Fibroblast of lung (primary cell): Measurements from ENCODE around the gene AMBRA1. TPM values are rescaled to one million over a fixed set of nuclear protein-coding genes. Genes with fewer than 3 reads are reported as not detected.

Experiments
- DNase-seq, 2 donors: peaks; one replicate each; pipeline versions ENCODE4 v3.0.0 to v3.0.0-alpha.2; 2010; ENCODE audit warnings: low read depth in 2 of 2
- H2AFZ ChIP-seq: 2 replicates; pipeline ENCODE4 v1.5.1; 2012; ENCODE audit warnings: low read length, control low read depth, inconsistent platforms
- H3K27ac ChIP-seq: 2 replicates; pipeline ENCODE4 v1.5.1; 2011; ENCODE audit warnings: low read length, control low read depth; ENCODE audit not compliant: insufficient read depth
- H3K27me3 ChIP-seq: 2 replicates; pipeline ENCODE4 v1.5.1; 2011; ENCODE audit warnings: mild to moderate bottlenecking, low read length; ENCODE audit not compliant: control insufficient read depth, insufficient read depth
- H3K36me3 ChIP-seq: 2 replicates; pipeline ENCODE4 v1.5.1; 2011; ENCODE audit warnings: low read length; ENCODE audit not compliant: control insufficient read depth, insufficient read depth
- H3K4me1 ChIP-seq: 2 replicates; pipeline ENCODE4 v1.5.1; 2011; ENCODE audit warnings: low read length; ENCODE audit not compliant: control insufficient read depth, insufficient read depth; ENCODE audit errors: extremely low read depth
- H3K4me2 ChIP-seq: 2 replicates; pipeline ENCODE4 v1.5.1; 2011; ENCODE audit warnings: low read length, control low read depth; ENCODE audit not compliant: insufficient read depth; ENCODE audit errors: extremely low read depth
- H3K4me3 ChIP-seq, 4 experiments: fragments of 200-600 bp in 1 of 4; sonication (generic) in 1 of 4; replicated peaks in 1 of 4; 2 replicates each; pipeline ENCODE4 v1.5.1; 2011 to 2016; ENCODE audit warnings: low read length in 4 of 4, low read depth in 3 of 4, mild to moderate bottlenecking in 3 of 4, control low read depth in 2 of 4, inconsistent platforms in 1 of 4, mixed read lengths in 1 of 4; ENCODE audit not compliant: insufficient read depth in 1 of 4; ENCODE audit errors: control extremely low read depth in 1 of 4
- H3K79me2 ChIP-seq: 2 replicates; pipeline ENCODE4 v1.5.1; 2012; ENCODE audit warnings: mild to moderate bottlenecking, low read length, inconsistent platforms; ENCODE audit not compliant: control insufficient read depth, insufficient read depth
- H3K9ac ChIP-seq: 2 replicates; pipeline ENCODE4 v1.5.1; 2011; ENCODE audit warnings: mild to moderate bottlenecking, low read length, control low read depth; ENCODE audit not compliant: insufficient read depth
- H3K9me3 ChIP-seq: 2 replicates; pipeline ENCODE4 v1.5.1; 2012; ENCODE audit warnings: low read depth, low read length; ENCODE audit not compliant: control insufficient read depth, insufficient read depth
- H4K20me1 ChIP-seq: 2 replicates; pipeline ENCODE4 v1.5.1; 2011; ENCODE audit warnings: low read length; ENCODE audit not compliant: control insufficient read depth, insufficient read depth; ENCODE audit errors: extremely low read depth
- CTCF ChIP-seq, 2 donors: IDR thresholded peaks in 1 of 2; conservative IDR thresholded peaks in 1 of 2; 1 replicate in 1 of 2; 2 replicates in 1 of 2; pipeline ENCODE4 v1.5.1; 2011 to 2012; ENCODE audit warnings: low read length in 2 of 2, control low read depth in 1 of 2, inconsistent platforms in 1 of 2, low read depth in 1 of 2, mild to moderate bottlenecking in 1 of 2
- EZH2 ChIP-seq: IDR thresholded peaks from 2 replicates; pipeline ENCODE4 v1.5.1; 2012; ENCODE audit warnings: low read length, control low read depth, mild to moderate bottlenecking; ENCODE audit errors: missing control alignments
- polyA plus RNA-seq, 2 donors: library from polyadenylated mRNA; depleted of rRNA in 1 of 2; stranded (reverse) in 1 of 2; unstranded in 1 of 2; fragments of >200 nt; gene quantifications; 2 replicates each; pipeline ENCODE4 v1.2.1, GENCODE V29; 2011 to 2012; ENCODE audit warnings: missing spikeins in 1 of 2
- total RNA-seq: library from RNA; depleted of rRNA; stranded (reverse); fragments of >200 nt; gene quantifications from 2 replicates; pipeline ENCODE4 v1.2.1, GENCODE V29; 2014

Gene AMBRA1
- total and polyA plus RNA-seq, 2 donors (not counting 1 experiment from before 2014, with no cell fraction given), result 8.3 to 23.3 TPM

- Histone ChIP-seq H3K9me3 (no peaks in the 10 kb centered on the region), H4K20me1 (no peaks in the 10 kb centered on the region), H3K27ac (no peak overlapping the region), H3K36me3 (no peaks in the 10 kb centered on the region), H3K4me1 (no peaks in the 10 kb centered on the region), H3K79me2 (no peaks in the 10 kb centered on the region), H3K4me2 (no peak overlapping the region), H3K9ac (no peak overlapping the region), H3K4me3 (no peak overlapping the region), H2AFZ (no peak overlapping the region), H3K27me3 (no peaks in the 10 kb centered on the region)
- TF ChIP-seq EZH2 (no peak), CTCF (conservative IDR thresholded peaks at IDR 0.05 in 1 of 2, IDR thresholded peaks at IDR 0.05 in 1 of 2; ENCODE audit: low read depth in 1 of 2, low read length in 2 of 2) (no peak)
- DNase-seq, result no peak
Observed at GRCh38 chr11:46456269-46457001, 137.4 kb downstream of the AMBRA1 start.

DNA sequence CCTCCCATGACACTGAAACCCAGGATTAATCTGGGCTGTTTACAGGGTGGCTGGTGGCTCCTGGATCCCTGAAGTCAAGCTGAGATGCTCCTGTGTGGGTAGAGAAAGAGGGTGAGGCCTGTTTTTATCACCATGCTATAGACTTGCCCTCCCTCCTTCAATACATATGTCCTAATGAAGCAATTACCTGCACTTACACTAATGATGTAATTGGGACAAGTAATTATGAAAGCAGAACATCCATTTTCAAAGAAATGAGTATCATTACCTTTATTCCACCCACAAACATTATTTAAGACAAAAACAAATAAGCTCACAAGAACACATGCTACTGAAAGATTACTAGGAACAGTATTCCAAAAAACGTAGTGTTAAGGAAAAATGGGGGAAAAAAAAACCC is 138.0 kb downstream of the AMBRA1 start:
- Histone ChIP-seq H3K27ac (no peak overlapping the region), H3K36me3 (no peaks in the 10 kb centered on the region), H3K79me2 (no peaks in the 10 kb centered on the region), H3K27me3 (no peaks in the 10 kb centered on the region), H3K4me2 (no peak overlapping the region), H3K9ac (no peak overlapping the region), H2AFZ (no peak overlapping the region), H4K20me1 (no peaks in the 10 kb centered on the region), H3K4me3 (no peak overlapping the region), H3K4me1 (no peaks in the 10 kb centered on the region), H3K9me3 (no peaks in the 10 kb centered on the region)
- DNase-seq, result no peak
- TF ChIP-seq CTCF (conservative IDR thresholded peaks at IDR 0.05 in 1 of 2, IDR thresholded peaks at IDR 0.05 in 1 of 2; ENCODE audit: low read depth in 1 of 2, low read length in 2 of 2), result no peak
- TF ChIP-seq EZH2, result no peak

DNA sequence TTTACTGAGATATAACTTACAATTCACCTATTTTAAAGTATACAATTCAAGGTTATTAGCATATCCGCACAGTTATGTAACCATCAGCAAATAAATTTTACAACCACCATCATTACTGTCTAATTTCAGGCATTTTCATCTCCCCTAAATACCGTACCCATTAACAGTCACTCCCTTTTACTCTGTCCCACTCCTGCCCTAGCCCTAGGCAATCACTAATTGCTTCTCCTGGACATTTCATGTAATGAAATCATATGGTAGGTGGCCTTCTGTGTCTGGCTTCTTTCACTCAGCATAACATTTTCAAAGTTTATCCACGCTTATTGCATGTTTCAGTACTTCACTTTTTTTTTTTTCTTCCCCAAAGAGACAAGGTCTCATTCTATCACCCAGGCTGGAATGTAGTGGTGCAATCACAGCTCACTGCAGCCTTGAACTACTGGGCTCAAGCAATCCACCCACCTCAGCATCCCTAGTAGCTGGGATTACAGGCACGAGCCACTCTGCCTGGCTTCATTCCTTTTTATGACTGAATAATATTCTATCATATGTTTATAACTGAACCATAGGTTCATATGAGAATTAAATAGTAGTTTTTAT is 140.8 kb downstream of the AMBRA1 start:
- Histone ChIP-seq H3K36me3 (no peaks in the 10 kb centered on the region), H3K4me3 (no peak overlapping the region), H3K27ac (no peak overlapping the region), H3K9me3 (no peaks in the 10 kb centered on the region), H3K9ac (no peak overlapping the region), H4K20me1 (no peaks in the 10 kb centered on the region), H2AFZ (no peak overlapping the region), H3K4me2 (no peak overlapping the region), H3K27me3 (no peaks in the 10 kb centered on the region), H3K4me1 (no peaks in the 10 kb centered on the region), H3K79me2 (no peaks in the 10 kb centered on the region)
- DNase-seq, result no peak
- no peak for TF ChIP-seq EZH2
- TF ChIP-seq CTCF (conservative IDR thresholded peaks at IDR 0.05 in 1 of 2, IDR thresholded peaks at IDR 0.05 in 1 of 2; ENCODE audit: low read depth in 1 of 2, low read length in 2 of 2), result no peak
